Hematopoietic multipotent progenitor cell (in vitro differentiated cells): ENCODE results near the gene IGLL5. TPM values are rescaled to one million over a fixed set of nuclear protein-coding genes. Genes with fewer than 3 reads are reported as not detected.
"Not testable (repeated sequence)": the region's sequence is repeated elsewhere in the genome, so short reads cannot be mapped to it uniquely, and the experiment has no call there.

ENCODE experiments used
- DNase-seq, 3 donors: peaks; one replicate each; pipeline ENCODE4 v3.0.0-alpha.2; 2011 to 2015; ENCODE audit warnings: low read depth in 2 of 3, low spot score in 2 of 3
- total RNA-seq: library from RNA; depleted of rRNA; stranded (reverse); fragments of >200 nt; gene quantifications from one replicate; pipeline ENCODE4 v1.2.3, GENCODE V29; 2012

The IGLL5 gene
- total RNA-seq, 1 donor: 0.54 TPM

DNA sequence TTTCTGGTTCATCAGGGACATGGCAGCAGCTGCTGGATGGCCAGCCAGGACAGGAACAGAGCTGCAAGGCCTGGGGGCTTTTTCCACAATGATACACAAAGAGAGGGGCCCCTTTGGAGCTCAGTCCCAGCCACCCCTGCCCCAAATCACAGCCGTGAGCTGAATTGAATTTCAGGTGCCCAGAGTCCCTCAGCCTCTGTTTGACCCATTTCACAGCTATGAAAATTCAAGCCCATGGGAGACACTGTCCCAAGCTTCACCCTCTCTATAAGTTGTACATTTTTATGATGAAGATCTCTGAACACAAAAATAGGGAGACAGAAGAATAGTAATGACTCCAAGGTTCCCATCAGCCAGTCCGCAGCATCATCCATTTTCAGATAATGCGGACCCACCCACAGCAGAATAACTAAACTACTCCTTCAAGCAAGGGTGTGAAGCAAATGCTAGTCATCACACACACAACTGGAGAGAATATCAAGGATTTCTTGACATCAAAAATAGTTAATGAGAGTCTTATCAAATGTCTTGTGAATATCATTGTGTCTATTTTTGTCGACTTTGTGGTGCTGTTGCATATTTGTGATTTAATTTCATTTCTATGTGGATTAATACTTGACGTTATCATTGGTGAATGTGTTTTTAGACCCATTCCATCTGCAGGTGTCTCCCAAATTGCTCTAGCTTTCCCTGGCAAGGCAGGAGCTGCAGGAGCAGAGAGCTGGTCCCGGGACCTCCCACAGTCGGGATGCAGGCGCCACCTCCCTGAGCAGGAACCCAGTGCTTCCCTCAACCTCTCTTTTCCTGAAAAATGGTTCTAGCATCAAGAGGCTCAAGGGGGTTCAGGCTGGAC, 24.7 kb downstream of the IGLL5 start:
- DNase-seq: no peak

GRCh38 chr22:22912988-22913253, 25.3 kb downstream of the IGLL5 start:
- no peak for DNase-seq

DNA sequence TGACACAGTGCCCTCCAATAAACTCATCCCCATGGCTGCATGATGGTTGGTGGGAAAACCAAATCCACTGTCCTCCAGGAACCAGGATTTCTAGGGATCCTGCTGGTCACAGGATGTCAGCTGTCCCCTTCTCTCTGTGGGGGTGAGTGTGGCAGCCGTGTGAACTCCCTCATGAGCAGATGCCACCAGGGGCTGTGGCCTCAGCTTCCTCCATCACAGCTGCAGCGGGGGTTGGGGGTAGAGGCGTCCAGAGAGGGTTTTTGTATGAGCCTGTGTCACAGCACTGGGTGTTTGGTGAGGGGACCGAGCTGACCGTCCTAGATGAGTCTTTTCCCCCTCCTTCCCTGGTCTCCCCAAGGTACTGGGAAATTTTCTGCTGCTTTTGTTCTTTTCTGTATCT, 26.4 kb downstream of the IGLL5 start:
- DNase-seq: peak in 1 of 3 donors; percentile 41

DNA sequence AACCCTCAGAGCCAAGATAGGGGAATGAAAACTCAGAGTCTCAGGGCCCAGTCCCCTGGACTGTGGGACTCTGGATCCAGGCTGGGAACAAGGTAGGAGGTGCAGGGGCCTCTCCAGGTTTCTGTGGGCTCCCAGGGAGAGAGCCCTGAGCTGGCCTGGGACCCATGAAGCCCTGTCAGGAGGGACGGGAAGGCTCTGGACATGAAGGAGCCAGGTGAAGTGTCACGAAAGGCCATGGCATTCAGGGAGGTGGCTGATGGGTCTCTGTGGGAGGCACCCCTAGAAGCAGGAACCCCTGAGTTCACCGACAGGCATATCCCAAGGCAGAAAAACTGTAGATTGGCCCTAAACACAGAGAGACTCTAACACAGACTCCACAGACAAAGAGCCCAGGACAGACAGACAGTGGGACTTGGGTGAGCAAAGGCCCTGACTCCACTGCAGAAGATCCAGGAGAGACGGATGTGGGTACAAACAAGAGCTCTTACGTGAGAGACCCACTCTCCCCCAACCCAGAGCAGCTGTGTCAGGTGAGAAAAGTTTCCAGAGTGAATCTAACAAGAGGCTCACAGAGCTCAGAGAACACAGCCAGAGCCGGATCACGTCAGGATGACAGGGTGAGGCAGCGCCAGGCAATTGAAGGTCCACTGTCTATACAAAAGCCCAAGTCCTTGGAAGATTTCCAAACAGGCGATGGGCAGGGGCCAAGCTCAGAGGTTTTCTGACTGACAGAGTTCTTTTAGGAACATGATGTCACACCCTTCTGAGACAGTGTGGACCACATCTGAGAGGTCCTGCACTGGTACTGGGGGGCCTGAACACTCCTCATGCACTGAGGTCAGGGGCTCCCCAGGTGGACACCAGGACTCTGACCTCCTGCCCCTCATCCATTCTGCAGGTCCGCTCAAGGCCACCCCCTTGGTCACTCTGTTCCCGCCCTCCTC, 27.4 kb downstream of the IGLL5 start:
- no peak for DNase-seq

- no peak for DNase-seq
Observed at GRCh38 chr22:22915670-22916035, 28.0 kb downstream of the IGLL5 start.

DNA sequence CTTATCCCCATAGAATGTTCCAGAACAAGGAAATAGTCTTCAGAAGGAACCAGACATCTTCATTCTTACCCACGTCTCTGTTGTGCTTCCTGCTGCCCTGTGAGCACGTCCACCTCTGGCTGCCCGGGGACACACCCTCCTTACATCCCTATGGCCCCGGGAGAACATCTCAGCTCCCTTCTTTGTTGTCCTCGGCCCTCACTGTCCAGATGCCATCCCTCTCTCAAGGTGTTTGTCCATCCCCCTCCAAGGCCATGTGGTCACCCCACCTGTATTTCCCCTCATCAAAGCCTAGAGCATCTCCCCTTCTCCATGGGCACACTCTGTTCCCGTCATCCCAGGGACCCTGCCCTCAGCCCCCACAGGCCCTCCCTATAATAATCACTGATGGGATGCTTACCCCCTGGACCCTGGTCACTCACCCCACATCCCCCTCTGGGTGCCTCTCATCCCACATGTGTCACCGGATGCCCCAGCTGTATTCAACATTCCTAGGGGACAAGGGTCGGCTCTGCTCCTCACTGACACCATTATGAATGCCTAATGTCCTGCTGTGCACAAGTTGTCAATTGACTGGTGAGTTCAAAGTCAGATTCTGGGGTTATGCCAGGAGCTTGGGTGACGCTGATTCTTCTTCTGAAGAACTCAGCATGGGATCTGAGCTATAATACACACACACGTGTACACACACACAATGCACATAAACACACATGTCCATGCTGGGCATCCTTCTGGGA, 28.8 kb downstream of the IGLL5 start:
- no peak for DNase-seq

- no peak for DNase-seq
Observed at GRCh38 chr22:22916952-22917290, 29.3 kb downstream of the IGLL5 start.

DNA sequence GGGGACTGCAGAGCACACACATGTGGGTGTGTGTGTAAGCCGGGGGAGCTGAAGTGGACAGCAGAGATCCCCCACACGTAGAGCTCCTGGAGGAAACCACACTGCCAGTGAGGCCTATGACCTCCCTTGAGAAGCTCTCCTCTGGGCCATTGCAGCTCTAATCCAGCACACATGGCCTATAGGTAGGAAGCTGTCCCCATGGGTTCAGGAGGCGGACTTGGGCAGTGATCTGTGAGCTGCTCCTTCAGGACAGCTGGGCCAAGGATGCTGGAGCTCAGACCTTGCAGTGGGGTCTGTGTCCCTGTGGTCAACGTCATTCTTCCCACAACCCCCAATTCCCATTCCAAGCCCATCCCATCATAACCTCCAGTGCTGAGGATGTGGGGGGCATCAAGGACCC, 29.8 kb downstream of the IGLL5 start:
- no peak for DNase-seq

GRCh38 chr22:22918297-22918965, 30.8 kb downstream of the IGLL5 start:
- no peak for DNase-seq

GRCh38 chr22:22919041-22919440, 31.4 kb downstream of the IGLL5 start:
- DNase-seq: no peak

DNA sequence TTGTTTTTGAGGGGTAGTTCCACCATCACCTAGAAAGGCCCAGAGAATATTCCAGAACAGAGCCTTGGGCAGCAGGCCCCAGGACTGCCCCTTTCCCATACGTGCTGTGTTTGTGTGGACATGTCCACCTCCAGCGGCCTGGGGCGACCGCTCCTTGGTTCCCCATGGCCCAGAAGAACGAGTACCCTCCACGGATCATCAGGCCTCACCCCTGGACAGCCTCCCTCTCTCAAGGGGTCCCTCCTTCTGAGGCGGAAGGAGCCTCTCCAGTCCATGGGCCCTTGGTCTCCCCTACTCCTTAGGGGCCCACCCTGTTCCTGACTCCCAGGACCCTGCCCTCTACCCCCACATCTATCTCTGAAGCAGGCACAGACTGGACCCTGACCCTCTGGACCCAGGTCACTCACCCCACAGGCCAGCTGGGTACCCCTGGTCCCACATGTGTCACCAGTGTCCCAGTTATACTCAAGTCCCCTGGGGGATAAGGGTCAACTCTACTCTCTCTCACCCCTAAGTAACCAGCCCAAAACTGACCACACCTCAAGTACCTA, 32.6 kb downstream of the IGLL5 start:
- no peak for DNase-seq

- DNase-seq: no peak
Observed at GRCh38 chr22:22920910-22921550, 33.4 kb downstream of the IGLL5 start.

GRCh38 chr22:22921575-22921974, 34.0 kb downstream of the IGLL5 start:
- DNase-seq: no peak

DNA sequence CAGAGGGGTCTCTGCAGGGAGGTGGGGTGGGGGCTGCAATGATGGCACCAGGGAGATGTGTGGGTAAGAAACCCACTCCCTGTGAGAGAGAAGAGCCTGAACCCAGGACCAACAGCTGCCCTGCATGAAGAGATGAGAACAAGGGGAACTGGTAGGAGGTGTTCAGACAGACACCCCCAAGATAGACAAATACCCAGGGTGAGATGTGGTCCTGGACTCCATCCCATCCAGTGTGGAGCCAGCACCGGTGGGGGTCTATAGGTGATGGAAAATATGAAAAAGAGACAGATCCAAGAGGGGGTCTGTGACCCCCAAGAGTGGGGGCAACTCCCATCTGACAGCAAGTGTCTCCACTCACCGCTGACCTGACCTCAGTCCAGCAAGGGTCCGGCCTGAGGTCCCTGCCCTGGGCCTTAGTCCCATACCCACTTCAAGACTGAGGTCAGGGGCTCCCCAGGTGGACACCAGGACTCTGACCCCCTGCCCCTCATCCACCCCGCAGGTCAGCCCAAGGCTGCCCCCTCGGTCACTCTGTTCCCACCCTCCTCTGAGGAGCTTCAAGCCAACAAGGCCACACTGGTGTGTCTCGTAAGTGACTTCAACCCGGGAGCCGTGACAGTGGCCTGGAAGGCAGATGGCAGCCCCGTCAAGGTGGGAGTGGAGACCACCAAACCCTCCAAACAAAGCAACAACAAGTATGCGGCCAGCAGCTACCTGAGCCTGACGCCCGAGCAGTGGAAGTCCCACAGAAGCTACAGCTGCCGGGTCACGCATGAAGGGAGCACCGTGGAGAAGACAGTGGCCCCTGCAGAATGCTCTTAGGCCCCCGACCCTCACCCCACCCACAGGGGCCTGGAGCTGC, 34.7 kb downstream of the IGLL5 start:
- DNase-seq: not testable (repeated sequence)

- DNase-seq: no peak
Observed at GRCh38 chr22:22922954-22923319, 35.3 kb downstream of the IGLL5 start.

DNA sequence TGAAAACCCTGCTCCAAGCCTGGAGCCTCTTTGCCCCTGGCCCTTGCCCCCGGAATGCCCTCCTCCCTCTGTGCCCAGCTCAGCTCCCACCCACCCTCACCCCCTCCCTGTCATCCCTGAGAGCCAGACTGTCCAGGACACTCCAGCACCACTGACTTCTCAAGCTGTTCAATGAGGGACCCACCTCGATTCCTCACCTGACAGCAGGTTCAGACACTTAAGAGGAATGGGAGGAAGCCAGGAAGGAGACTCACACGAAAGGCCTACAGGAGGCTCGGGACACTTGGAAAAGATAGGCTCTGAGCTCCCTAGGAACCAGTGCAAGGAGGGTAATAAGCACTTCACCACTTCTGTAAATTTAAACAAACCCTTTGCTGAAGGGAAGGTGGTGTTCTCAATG, 35.8 kb downstream of the IGLL5 start:
- DNase-seq: no peak

GRCh38 chr22:22923930-22924329, 36.3 kb downstream of the IGLL5 start:
- DNase-seq: no peak

- DNase-seq: no peak
Observed at GRCh38 chr22:22924369-22925145, 36.9 kb downstream of the IGLL5 start.
